ENCODE results near the gene WDR74. TPM values are rescaled to one million over a fixed set of nuclear protein-coding genes. Genes with fewer than 3 reads are reported as not detected.

The WDR74 gene
- total RNA-seq, 1 experiment from 2014 or later: 110 TPM

- Mint-ChIP-seq H3K4me1 (peaks cover 22% of the 10 kb centered on the region), H3K9me3 (no peaks in the 10 kb centered on the region), H3K36me3 (peaks cover 14% of the 10 kb centered on the region), H3K27ac (peak overlapping the region; percentile 72), H3K4me3 (peak overlapping the region; percentile 98), H3K27me3 (ENCODE audit: low read depth) (no peaks in the 10 kb centered on the region)
- DNase-seq (ENCODE audit: low spot score) (no peak), ATAC-seq (no peak)
- ChIA-PET CTCF (interaction anchor here (1.0 to 2.3 kb wide), 5 partner anchors 20 to 74 kb away, joined by 3 to 23 read pairs (median 6); partner anchors contain the start of genes SLC3A2, STX5, TAF6L and TMEM179B), POLR2A (interaction anchor here (0.5 to 2.3 kb wide), 6 partner anchors 19 to 142 kb away, joined by 3 to 15 read pairs (median 4); partner anchors contain the start of genes C11orf98, CSKMT, STX5 and TEX54)
- TF ChIP-seq ZNF263 (CRISPR knock-in tag; IDR thresholded peaks at IDR 0.05; ENCODE audit: low read depth): no peak
- no peak for TF ChIP-seq STAT6 (CRISPR knock-in tag; conservative IDR thresholded peaks at IDR 0.05; ENCODE audit: low read depth)
- no peak for TF ChIP-seq TCF7 (CRISPR knock-in tag; IDR thresholded peaks at IDR 0.05; ENCODE audit: low read depth)
- TF ChIP-seq AFF4 (CRISPR knock-in tag; IDR thresholded peaks at IDR 0.05; ENCODE audit: borderline replicate concordance): no peak
- no peak for TF ChIP-seq E2F5 (CRISPR knock-in tag; IDR thresholded peaks at IDR 0.05)
- no peak for TF ChIP-seq FOXP1 (CRISPR knock-in tag; IDR thresholded peaks at IDR 0.05; ENCODE audit: borderline replicate concordance)
- TF ChIP-seq CTCF (IDR thresholded peaks at IDR 0.05): no peak
- TF ChIP-seq CBFB (CRISPR knock-in tag; IDR thresholded peaks at IDR 0.05; ENCODE audit: low read depth): no peak
- TF ChIP-seq ZNF512 (CRISPR knock-in tag; IDR thresholded peaks at IDR 0.05; ENCODE audit: borderline replicate concordance): no peak
- TF ChIP-seq ATF6 (CRISPR knock-in tag; IDR thresholded peaks at IDR 0.05): no peak
- TF ChIP-seq NFE2L1 (CRISPR knock-in tag; IDR thresholded peaks at IDR 0.05): no peak
These were observed 32.7 kb downstream of the WDR74 start for GRCh38 chr11:62806611-62807121.

All from WTC11 (cell line).